GM19395 (cell line): ENCODE results near the gene MED1.

Source experiments
- ATAC-seq: cut with Tn5 transposase; IDR thresholded peaks from one replicate; pipeline ENCODE4 v1.9.1; 2021; ENCODE audit warnings: mild to moderate bottlenecking, moderate library complexity; ENCODE audit not compliant: unreplicated experiment

Gene MED1

DNA sequence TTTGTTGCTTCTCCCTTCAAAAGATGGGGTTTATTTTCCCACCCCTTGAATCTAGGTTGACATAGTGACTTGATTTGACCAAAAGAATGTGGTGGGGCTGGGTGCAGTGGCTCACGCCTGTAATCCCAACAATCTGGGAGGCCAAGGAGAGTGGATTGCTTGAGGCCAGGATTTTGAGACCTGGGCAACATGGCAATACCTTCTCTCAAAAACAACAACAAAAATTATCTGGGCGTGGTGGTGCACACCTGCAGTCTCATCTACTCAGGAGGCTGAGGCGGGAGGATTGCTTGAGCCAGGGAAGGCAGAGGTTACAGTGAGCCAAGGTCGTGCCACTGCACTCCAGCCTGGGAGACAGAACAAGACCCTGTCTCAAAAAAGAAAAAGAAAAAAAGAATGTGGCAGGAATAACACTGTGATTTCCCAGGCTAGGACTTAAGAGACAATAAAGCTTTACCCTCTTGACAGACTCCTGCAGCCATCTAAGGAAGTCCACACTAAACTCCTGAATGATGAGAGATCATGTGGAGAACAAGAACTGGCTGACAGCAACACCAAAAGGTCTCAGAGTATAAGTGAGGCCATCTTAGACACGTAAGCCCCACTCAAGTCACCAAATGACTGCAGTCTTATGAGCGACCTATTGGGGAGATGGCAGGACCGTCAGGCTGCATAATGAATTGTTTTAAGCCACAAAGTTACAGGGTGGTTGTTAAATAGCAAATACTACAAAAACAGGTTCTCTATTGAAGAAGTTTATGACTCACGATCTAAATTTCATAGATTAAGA, 86.6 kb downstream of the MED1 start:
- no peak for ATAC-seq

DNA sequence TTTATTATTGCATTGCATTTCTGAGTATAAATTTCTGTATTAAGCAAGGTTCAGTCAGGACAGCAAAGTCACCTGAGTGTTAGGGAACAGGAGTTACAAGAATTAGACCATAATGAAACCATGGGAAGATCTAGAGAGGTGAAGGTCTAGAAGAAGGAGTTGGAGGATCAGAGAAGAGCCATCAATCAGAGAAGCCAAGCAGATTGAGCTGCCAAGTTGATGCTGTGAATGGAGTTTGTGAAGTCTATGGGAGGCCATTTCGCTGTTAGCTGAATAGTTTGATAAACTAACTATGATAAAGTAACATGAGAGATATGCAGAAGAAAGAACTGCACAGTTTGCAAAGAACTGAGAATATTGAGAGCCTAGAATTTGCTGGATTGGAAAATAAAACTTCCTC, 90.0 kb downstream of the MED1 start:
- ATAC-seq, result no peak

DNA sequence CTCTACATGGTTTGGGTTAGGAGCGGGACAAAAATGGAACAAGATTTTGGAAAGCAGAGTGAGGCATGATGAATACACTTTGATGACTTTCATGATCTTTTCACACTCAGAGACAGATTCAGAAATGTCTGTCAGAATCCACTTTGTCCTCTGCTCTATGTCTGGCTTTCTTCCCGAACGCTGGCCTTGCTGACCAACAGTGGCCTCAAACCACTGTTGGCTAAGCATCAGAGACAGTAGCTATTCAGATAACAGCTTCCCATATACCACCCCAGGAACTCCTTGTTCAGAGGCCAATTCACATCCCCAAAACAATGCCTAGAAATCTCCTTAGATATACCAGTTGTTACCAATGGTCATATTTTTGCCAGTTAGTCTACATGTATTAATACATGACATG, 90.5 kb downstream of the MED1 start:
- no peak for ATAC-seq

DNA sequence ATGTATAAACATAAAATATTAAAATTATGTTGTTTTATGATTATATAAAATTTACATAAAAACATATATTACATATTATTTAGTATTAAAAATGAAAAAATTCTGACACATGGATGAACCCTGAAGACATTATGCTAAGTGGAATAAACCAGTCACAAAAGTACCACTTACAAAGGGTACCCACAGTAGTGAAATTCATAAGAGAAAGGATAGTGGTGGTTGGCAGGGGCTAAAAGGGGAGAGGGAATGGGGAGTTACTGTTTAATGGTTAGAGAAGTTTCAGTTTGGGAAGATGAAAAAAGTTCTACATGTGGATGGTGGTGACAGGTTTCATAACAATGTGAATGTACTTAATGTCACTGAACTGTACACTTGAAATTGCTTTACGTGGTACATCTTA, 91.1 kb downstream of the MED1 start:
- no peak for ATAC-seq

DNA sequence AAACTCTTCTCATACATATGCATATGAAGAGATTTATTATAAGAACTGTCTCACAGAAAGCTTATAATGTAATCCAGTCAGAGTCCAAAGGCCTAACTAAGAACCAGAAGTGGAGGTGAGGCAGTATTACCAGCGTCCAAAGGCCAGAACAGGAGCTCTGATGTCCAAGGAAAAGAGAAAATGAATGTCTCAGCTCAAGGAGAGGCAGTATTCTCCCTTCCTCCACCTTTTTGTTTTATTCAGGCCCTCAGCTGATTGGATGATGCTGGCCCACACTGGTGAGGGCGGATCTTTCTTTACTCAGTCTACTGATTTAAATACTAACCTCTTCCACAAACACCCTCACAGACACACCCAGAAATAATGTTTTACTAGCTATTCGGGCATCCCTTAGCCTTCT, 93.1 kb downstream of the MED1 start:
- ATAC-seq, result no peak

DNA sequence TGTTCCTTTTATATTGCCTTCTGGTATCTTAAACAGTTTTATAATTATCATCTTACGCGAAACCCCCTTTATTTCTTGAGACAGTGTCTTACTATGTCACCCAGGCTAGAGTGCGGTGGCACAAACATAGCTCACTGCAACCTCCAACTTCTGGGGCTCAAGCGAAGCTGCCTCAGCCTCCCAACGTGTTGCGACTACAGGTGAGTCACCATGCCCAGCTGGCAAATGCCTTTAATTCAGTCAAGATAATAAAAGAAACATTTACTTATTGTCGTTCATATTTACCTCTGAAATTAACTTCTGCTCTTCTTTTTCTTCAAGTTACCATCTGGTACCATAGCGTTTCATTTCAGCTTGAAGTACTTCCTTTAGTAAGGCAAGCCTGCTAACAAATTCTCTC, 93.6 kb downstream of the MED1 start:
- ATAC-seq, result no peak
